ENCODE results near the gene THTPA. TPM values are rescaled to one million over a fixed set of nuclear protein-coding genes. Genes with fewer than 3 reads are reported as not detected.

Gene THTPA
- total and polyA plus RNA-seq, 2 of the 13 experiments (the other 11 are each of a cell fraction or from before 2014, with no cell fraction given) = 7.4 to 8.7 TPM

DNA sequence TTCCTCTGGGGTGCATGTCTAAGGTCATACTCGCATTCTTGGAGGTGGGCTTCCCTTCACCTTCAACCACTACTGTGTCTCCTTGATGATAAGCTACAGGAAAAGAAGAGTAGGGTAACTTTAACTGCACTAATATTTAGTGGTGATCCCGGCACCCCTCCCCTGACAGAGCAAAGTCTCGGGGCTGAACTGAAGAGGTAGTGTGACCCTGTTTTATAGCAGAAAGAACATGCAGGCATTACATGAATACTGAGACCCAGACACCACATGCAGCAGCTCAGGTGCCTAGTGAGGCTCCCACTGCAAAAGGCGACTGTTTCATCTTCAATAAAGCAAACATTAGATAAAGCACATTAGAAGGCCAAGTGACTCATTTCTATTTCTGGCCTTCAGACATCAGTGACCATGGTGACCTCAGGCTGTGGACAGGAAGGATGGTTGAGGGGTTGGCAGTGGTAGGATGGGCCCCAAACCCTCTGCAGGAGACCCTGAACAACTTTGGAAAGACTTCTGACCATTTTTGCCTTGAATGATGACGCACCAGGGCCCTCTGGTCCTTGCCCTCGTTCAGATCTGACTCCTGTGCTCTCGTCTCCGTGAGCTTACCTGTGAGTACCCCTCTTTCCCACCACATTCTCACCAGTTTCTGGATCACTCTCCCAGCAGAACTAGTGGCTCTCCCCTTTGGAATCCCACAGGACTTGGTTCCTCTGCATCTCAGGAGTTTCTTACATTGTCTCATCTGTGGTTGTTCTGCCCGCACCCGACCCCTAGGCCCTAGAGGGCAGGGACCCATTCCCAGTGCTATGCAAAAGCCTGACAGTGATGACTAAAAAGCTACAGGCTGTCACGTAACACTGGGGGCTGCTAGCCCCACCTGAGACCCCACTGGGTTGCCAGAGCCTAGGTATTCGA, 46.4 kb downstream of the THTPA start (continued):
- TF ChIP-seq SNAPC4 (CRISPR knock-in tag; IDR thresholded peaks at IDR 0.05) = no peak; the same call in 1 of the 2 replicates
- TF ChIP-seq ISL2 (CRISPR knock-in tag; IDR thresholded peaks at IDR 0.05) = peak; percentile 88
- TF ChIP-seq, protein P1, sequence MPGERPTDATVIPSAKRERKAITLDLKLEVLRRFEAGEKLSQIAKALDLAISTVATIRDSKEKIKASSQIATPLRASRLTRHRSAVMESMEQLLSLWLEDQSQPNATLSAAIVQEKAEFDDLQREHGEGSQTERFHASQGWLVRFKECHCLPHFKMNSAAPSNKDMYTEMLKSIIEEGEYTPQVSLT (CRISPR knock-in tag; IDR thresholded peaks at IDR 0.05; ENCODE audit: borderline replicate concordance, low read depth) = no peak
- TF ChIP-seq SALL2 (CRISPR knock-in tag; IDR thresholded peaks at IDR 0.05) = peak; percentile 86
- TF ChIP-seq ZNF709 (CRISPR knock-in tag; IDR thresholded peaks at IDR 0.05) = no peak; the same call in 1 of the 2 replicates
- TF ChIP-seq, protein P2, sequence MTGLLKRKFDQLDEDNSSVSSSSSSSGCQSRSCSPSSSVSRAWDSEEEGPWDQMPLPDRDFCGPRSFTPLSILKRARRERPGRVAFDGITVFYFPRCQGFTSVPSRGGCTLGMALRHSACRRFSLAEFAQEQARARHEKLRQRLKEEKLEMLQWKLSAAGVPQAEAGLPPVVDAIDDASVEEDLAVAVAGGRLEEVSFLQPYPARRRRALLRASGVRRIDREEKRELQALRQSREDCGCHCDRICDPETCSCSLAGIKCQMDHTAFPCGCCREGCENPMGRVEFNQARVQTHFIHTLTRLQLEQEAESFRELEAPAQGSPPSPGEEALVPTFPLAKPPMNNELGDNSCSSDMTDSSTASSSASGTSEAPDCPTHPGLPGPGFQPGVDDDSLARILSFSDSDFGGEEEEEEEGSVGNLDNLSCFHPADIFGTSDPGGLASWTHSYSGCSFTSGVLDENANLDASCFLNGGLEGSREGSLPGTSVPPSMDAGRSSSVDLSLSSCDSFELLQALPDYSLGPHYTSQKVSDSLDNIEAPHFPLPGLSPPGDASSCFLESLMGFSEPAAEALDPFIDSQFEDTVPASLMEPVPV (CRISPR knock-in tag; IDR thresholded peaks at IDR 0.05) = peak; percentile 58; the same call in 1 of the 2 replicates
- TF ChIP-seq FOXP1 (IDR thresholded peaks at IDR 0.05) = no peak
- TF ChIP-seq FOXP1 (CRISPR knock-in tag; IDR thresholded peaks at IDR 0.05) = peak; percentile 77
- TF ChIP-seq ZSCAN20 (CRISPR knock-in tag; IDR thresholded peaks at IDR 0.05; ENCODE audit: borderline replicate concordance) = no peak
- peak; percentile 89 for TF ChIP-seq IRF2 (CRISPR knock-in tag; IDR thresholded peaks at IDR 0.05)
- no peak for TF ChIP-seq CHD2 (IDR thresholded peaks at IDR 0.05; ENCODE audit: low read depth, low read length)
- no peak for TF ChIP-seq CENPT (CRISPR knock-in tag; IDR thresholded peaks at IDR 0.05; ENCODE audit: low read depth)
- peak; percentile 50; the same call in 1 of the 2 replicates for TF ChIP-seq PATZ1 (CRISPR knock-in tag; IDR thresholded peaks at IDR 0.05)
- TF ChIP-seq HMGA1 (CRISPR knock-in tag; conservative IDR thresholded peaks at IDR 0.05) = no peak
- no peak for TF ChIP-seq ATAD3A (CRISPR knock-in tag; IDR thresholded peaks at IDR 0.05)
- TF ChIP-seq, protein P3, sequence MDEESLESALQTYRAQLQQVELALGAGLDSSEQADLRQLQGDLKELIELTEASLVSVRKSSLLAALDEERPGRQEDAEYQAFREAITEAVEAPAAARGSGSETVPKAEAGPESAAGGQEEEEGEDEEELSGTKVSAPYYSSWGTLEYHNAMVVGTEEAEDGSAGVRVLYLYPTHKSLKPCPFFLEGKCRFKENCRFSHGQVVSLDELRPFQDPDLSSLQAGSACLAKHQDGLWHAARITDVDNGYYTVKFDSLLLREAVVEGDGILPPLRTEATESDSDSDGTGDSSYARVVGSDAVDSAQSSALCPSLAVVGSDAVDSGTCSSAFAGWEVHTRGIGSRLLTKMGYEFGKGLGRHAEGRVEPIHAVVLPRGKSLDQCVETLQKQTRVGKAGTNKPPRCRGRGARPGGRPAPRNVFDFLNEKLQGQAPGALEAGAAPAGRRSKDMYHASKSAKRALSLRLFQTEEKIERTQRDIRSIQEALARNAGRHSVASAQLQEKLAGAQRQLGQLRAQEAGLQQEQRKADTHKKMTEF (CRISPR knock-in tag; IDR thresholded peaks at IDR 0.05) = peak; percentile 95
- TF ChIP-seq HNRNPUL1 (IDR thresholded peaks at IDR 0.05; ENCODE audit: low read depth, low read length) = no peak

All from HepG2 (cell line).